ENCODE data around the gene NME2. TPM values are rescaled to one million over a fixed set of nuclear protein-coding genes. Genes with fewer than 3 reads are reported as not detected.

The NME2 gene
- total RNA-seq, 4 donors from 2014 or later, result 143 to 276 (median 160) TPM

DNA sequence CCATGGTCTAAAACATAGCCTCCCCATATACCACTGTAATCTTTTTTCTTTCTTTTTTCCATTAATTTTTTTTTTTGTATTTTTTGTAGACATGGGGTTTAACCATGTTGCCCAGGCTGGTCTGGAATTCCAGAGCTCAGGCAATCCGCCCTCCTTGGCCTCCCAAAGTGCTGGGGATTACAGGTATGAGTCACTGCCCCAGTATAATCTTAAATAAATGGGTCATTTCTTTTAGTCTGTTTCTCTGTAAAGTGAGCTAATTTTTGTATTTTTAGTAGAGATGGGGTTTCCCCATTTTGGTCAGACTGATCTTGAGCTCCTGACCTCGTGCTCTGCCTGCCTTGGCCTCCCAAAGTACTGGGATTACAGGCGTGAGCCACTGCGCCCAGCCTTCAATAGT is 18.6 kb upstream of the NME2 start:
- no peaks in the 10 kb centered on the region for H3K36me3 ChIP-seq
- no peak overlapping the region for H3K4me3 ChIP-seq
- no peak overlapping the region for H3K27ac ChIP-seq
- no peak for TF ChIP-seq POLR2A (IDR thresholded peaks at IDR 0.05)
- TF ChIP-seq, protein P1, sequence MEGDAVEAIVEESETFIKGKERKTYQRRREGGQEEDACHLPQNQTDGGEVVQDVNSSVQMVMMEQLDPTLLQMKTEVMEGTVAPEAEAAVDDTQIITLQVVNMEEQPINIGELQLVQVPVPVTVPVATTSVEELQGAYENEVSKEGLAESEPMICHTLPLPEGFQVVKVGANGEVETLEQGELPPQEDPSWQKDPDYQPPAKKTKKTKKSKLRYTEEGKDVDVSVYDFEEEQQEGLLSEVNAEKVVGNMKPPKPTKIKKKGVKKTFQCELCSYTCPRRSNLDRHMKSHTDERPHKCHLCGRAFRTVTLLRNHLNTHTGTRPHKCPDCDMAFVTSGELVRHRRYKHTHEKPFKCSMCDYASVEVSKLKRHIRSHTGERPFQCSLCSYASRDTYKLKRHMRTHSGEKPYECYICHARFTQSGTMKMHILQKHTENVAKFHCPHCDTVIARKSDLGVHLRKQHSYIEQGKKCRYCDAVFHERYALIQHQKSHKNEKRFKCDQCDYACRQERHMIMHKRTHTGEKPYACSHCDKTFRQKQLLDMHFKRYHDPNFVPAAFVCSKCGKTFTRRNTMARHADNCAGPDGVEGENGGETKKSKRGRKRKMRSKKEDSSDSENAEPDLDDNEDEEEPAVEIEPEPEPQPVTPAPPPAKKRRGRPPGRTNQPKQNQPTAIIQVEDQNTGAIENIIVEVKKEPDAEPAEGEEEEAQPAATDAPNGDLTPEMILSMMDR (IDR thresholded peaks at IDR 0.05), result no peak
- H3K27me3 ChIP-seq, result no peaks in the 10 kb centered on the region
- H3K9me3 ChIP-seq, result no peaks in the 10 kb centered on the region
- peaks cover 0 to 4% (median 2%) of the 10 kb centered on the region in 4 donors for H3K4me1 ChIP-seq
- no peak for DNase-seq

DNA sequence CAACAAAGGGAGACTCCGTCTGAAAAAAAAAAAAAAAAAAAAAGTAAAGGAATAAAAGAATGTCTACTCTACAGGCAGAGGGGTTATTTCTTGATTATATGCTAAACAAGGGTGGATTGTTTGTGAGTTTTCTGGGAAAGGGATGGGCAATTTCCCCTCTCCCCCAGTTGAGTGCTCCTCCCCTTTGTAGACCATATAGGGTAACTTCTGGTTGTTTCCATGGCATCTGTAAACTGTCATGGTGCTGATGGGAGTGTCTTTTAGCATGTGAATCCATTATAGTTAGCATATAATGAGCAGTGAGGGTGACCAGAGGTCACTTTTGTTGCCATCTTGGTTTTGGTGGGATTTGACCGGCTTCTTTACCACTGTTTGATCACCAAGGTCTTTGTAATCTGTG is 17.0 kb upstream of the NME2 start:
- Histone ChIP-seq H3K36me3 (no peaks in the 10 kb centered on the region), H3K4me3 (no peak overlapping the region), H3K9me3 (no peaks in the 10 kb centered on the region), H3K27ac (no peak overlapping the region), H3K27me3 (no peaks in the 10 kb centered on the region), H3K4me1 (peaks cover 0 to 10% (median 2%) of the 10 kb centered on the region in 4 donors)
- TF ChIP-seq, protein P1 (IDR thresholded peaks at IDR 0.05), result no peak
- TF ChIP-seq POLR2A (IDR thresholded peaks at IDR 0.05), result no peak
- DNase-seq, result no peak

DNA sequence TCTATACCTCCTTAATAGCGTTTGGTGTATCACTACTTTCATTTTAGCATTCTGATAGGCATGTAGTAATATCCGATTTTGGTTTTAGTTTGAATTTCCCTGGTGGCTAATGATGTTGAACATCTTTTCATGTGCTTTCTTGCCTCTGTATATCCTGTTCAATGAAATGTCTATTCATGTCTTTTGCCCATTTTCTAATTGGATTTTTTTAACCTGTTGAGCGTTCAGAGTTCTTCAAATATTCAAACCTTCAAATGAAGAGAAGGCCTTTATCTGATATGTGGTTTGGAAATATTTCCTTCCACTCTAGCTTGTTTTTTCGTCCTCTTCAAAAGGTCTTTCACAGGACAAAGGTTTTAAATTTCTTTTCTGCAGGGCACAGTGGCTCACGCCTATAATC is 15.3 kb upstream of the NME2 start:
- no peak for TF ChIP-seq POLR2A (IDR thresholded peaks at IDR 0.05)
- TF ChIP-seq, protein P1 (IDR thresholded peaks at IDR 0.05), result no peak
- Histone ChIP-seq H3K9me3 (no peaks in the 10 kb centered on the region), H3K36me3 (no peaks in the 10 kb centered on the region), H3K4me1 (peaks cover 0 to 20% (median 0%) of the 10 kb centered on the region in 4 donors), H3K27me3 (no peaks in the 10 kb centered on the region), H3K4me3 (no peak overlapping the region), H3K27ac (no peak overlapping the region)
- DNase-seq, result no peak

DNA sequence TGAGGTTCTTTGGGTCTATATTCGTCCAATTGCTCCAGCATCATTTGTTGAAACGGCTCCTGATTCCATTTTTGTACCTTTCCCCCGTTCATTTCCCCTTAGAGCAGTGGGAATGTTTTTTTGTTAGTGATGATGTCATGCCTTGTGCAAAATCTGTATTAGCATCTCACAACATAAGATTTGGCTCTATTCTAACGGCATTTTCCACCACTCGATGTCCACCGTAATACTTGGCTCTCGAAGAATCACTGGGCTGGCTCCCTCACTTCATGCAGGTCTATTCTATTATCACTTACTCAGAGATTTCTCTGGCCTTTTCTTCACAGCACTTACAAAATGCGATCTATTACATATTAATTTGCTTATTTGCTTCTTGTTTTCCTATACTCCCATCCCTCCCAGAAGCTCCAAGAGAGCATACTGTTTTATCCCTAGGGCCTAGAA is 13.4 kb upstream of the NME2 start:
- Histone ChIP-seq H3K9me3 (no peaks in the 10 kb centered on the region), H3K4me1 (peaks cover 0 to 20% (median 0%) of the 10 kb centered on the region in 4 donors), H3K36me3 (peaks cover 0 to under 1% (median 0%) of the 10 kb centered on the region in 3 donors), H3K4me3 (peak overlapping the region; percentile 10 to 63 (median 14)), H3K27me3 (no peaks in the 10 kb centered on the region), H3K27ac (peak overlapping the region; percentile 68 to 84 (median 74))
- no peak for TF ChIP-seq POLR2A (IDR thresholded peaks at IDR 0.05)
- DNase-seq, result no peak

DNA sequence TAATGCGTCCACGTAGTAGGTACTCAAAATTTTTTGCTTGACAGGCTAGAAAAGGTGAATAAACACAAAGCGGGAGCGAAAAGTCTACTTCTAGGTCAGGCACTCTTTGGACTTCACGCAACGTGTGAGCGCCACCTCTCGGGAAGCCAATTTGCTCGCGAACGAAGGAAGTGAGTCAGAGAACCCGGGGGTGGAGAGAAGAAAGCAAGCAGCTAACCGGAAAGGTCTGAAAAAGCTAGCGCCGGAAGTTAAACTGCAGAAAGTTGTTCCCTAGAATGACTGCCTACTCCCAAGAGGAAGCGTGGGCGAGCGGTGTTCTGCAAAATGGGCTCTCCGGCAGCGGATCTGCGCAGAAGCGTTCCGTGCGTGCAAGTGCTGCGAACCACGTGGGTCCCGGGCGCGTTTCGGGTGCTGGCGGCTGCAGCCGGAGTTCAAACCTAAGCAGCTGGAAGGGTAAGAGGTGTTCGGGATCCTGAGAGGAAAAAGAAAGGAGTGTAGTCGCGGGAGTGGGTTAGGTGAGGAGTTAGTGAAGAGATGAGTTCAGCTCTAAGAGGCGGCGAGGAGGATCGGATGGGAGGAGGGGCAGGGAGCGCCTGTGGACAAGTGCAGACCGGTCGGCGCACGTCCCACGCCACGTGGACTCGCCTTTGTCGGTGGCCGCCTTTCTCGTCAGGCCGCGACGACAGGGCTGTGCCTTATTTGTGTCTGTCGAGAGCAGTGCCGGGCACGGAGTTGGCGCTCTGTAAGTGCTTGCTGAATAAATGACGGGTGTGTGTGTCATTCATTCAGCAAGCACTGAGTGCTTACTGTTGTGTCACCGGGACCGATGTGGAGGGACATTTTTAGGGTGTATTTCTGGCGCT is 12.8 kb upstream of the NME2 start, which contains the start of gene NME1:
Gene NME1 (plus strand): TSS at position 350 of the 863 bp plus-strand sequence. CDS start 2,096 bp downstream, outside the sequence.
- H3K9me3 ChIP-seq, result no peaks in the 10 kb centered on the region
- no peaks in the 10 kb centered on the region for H3K27me3 ChIP-seq
- TF ChIP-seq POLR2A (IDR thresholded peaks at IDR 0.05), result peak in 1 of 2 donors; percentile 34
- TF ChIP-seq, protein P1 (IDR thresholded peaks at IDR 0.05), result peak; percentile 47 to 92 (median 84)
- peak within 1 kb of the TSS; percentile 46 to 75 (median 62) for H3K4me3 ChIP-seq
- peaks cover 0 to 4% (median 0%) of the 10 kb centered on the region in 3 donors for H3K36me3 ChIP-seq
- peaks cover 0 to 20% (median 0%) of the 10 kb centered on the region in 4 donors for H3K4me1 ChIP-seq
- H3K27ac ChIP-seq, result peak within 1 kb of the TSS; percentile 68 to 84 (median 74)
- DNase-seq, result peak; percentile 96 to 98 (median 96)

DNA sequence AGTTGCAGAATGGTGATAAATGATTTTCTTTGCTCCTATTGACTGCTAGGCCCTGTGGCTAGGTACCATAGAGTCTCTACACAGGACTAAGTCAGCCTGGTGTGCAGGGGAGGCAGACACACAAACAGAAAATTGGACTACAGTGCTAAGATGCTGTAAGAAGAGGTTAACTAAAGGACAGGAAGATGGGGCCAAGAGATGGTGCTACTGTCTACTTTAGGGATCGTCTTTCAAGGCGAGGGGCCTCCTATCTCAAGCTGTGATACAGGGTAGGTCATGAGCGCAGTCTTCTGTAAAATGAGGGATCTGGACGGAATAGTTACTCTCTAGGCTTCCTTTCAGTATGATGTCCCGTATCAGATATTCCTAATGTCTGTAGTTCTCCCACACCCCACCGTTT is 12.0 kb upstream of the NME2 start:
- Histone ChIP-seq H3K36me3 (peaks cover 0 to 4% (median 0%) of the 10 kb centered on the region in 3 donors), H3K27me3 (no peaks in the 10 kb centered on the region), H3K27ac (peak overlapping the region in 1 of 4 donors; percentile 75), H3K4me3 (peak overlapping the region; percentile 46 to 75 (median 62)), H3K9me3 (no peaks in the 10 kb centered on the region), H3K4me1 (peaks cover 0 to 20% (median 0%) of the 10 kb centered on the region in 4 donors)
- TF ChIP-seq, protein P1 (IDR thresholded peaks at IDR 0.05), result no peak
- TF ChIP-seq POLR2A (IDR thresholded peaks at IDR 0.05), result no peak
- DNase-seq, result no peak
